GM19397 (cell line): Measurements from ENCODE around the gene PSMA7.

Experiments
- ATAC-seq: cut with Tn5 transposase; IDR thresholded peaks from one replicate; pipeline ENCODE4 v1.9.1; 2021; ENCODE audit warnings: mild to moderate bottlenecking, moderate library complexity; ENCODE audit not compliant: unreplicated experiment

PSMA7 gene

DNA sequence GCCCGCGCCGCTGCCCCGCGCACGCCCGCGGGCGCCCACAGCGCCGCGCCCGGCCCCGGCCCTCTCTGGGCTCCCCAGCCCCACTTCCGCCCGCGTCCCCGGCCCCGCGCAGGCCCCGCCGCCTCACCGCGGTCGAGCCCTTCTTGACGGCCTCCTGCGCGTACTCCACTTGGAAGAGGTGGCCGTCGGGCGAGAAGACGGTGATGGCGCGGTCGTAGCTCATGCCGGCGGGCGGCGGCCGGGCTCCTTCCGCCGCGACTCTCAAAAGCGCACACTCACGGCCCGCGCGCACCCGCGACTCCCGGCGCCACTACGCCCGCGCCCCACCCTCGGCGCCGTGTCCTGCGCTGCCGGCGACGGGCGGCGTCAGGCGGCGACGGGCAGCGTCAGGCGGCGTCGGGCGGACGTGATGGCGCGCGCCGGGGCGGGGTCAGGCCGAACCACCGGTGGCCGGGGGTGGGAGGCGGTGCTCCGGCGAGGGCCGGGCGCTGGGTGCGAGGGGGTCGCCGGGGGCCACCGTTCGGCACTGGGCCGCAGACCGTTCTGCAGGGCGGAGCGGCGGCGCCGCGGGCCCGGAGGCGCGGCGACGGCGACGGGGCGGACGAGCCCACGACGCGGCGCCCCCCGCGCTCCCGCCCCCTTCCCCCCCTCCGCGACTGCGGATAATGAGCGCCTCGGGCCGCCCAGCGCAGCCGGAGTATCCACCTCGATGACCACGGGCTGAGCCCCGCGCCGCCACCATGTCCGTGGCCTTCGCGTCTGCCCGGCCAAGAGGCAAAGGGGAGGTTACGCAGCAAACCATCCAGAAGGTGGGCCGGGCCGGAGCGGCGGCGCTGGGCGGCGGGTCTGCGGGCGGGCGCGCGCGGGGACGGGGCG is at the start of gene PSMA7, which contains the start of gene SS18L1:
PSMA7 (minus strand) TSS at position 314 of the 876 bp plus-strand sequence; CDS start at position 223, 91 bp downstream.
SS18L1 (plus strand) TSS at position 689 of the 876 bp plus-strand sequence; CDS start at position 741, 52 bp downstream.
- peak; percentile 76 for ATAC-seq

DNA sequence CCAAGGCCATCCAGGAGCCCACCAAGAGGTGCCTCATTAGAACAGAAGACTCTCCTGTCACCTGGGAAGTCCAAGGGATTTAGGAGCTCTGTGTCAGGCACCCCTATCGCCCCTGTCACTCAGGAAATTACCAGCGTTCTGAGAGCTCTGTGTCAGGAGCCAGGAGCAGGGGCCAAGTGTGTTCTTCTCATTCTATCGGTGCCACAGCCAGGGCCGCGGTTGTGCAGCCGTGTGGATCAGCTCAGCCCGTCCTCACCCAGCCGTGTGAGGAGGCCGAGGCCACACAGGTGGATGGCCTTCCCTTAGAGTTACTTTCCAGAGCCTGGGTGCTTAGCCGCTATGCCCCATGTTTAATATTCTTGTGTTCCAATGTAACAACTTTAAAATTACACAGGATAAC is 49.4 kb upstream of the PSMA7 start:
- ATAC-seq: no peak

DNA sequence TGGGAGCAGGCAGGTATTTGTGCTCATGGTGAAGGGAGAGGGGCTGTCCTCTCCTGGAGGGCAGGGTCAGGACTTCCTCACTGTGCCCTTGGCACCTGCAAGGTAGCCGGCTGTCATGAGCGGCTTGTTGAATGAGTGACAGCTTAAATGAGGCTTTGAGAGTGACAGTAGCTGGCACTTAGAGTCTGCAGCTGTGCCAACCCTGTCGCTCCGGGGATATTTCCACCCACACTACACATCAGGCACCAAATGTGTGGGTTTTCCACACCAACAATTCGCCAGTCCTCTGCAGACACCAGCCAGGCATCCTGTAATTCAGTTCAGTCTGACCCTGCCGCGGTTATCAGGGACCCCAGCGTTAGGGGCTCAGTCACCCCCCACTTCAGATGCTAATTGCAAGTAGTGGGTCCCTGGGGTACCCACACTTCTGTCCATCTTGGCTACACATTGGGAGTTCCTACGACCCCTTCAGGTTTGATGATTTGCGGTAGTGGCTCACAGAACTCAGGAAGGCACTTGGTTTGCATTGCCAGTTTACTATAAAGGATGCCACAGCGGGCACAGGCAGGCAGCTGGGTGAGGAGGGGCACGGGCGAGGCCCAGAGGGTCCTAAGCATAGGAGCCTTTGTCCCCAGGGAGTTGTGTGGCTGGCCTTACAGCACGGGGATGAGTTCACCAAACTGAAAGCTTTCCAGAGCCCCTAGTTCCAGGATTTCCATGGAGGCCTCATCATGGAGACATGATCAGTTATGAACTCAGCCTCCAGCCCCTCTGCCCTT is 48.8 kb upstream of the PSMA7 start:
- ATAC-seq: no peak

DNA sequence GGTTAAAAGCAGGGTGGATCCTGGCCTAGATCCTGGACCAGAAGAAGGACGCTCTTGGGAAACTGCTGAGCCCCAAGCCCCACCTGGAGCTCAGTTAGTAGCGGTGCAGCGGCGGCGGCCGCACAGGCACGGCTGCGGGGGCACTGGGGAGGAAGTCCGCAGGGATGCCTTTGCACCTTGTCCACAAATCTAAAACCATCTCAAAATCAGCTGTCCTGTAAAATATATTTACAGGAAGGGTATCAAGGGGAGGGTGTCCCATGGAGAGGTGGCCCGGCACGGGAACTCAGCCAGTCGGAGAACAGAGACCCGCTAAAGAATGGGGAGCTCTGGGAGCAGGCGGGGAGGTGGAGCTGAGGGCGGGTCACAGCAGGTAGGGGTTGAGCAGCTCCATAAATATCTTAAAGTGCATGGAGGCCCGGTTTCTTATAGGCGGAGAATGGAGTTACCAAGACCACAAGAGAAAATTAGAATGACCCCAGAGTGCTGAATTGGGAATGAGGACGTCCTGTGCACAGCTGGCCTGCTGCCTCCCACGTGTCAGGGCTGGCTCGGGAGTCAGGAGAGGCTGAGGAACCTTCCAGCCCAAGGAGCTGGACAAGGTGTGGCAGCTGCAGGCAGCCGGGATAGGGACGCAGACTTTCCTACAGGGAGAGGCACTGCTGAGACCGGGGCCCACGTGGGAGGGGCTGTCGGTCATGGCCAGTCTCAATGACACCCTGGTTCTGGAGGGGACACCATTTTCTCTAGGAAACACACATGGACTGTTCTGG is 47.6 kb upstream of the PSMA7 start:
- ATAC-seq: no peak

DNA sequence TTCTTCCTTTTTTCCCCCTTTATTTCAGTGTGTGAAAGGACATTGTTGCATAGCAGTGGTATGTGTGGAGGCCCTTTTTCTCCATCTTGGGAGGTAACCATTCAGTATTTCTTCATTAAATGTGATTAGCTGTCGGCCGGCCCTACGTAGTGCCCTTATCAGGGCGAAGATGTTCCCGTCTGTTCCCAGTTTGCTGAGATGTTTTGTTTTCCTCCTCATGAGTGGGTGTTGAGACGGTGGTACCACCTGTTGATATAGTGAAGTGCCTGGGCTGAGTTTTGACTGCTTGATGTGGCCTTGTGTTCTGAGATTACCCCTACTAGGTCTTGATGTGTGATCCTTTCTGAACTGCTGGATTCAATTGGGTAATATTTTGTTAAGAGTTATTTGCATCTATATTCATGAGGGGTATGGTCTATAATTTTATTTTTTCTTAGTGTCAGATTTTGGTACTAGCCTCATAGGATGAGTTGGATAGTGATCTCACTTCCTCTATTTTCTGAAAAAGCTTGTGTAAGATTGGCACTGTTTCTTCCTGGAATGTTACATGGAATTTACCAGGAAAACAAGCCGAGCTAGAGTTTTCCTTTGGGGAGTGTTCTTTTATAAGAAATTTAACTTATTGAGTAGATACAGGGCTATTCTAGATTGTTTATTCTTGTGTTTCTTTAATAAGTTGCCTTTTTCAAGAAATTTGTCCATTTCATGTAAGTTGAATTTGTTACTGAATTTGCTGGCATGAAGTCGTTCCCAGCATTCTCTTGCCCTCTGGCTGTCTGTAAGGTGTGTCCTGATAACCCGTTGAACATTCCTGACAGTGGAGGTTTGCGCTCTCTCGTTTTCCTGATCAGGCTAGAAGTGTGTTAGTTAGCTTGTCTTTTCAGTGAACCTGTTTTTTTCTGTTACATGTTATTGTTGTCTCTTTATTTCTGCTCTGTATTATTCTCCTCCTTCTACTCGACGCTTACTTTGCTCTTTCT is 44.0 kb upstream of the PSMA7 start:
- ATAC-seq: no peak

DNA sequence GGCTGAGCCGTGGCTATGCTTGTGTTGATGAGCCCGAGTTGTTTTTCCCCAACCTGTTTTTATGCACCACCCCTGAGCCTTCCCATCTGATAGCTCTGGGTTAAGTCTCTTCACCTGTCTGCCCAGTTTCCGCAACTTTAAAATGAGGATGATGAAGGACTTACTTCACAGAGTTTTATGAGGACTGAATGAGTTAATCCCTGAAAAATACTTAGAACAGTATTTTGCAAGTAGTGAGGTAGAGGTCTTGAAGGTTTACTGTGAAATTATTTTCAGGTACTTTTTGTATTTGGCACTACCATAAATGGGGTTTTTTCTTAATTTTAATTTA is 42.9 kb upstream of the PSMA7 start:
- ATAC-seq: no peak

DNA sequence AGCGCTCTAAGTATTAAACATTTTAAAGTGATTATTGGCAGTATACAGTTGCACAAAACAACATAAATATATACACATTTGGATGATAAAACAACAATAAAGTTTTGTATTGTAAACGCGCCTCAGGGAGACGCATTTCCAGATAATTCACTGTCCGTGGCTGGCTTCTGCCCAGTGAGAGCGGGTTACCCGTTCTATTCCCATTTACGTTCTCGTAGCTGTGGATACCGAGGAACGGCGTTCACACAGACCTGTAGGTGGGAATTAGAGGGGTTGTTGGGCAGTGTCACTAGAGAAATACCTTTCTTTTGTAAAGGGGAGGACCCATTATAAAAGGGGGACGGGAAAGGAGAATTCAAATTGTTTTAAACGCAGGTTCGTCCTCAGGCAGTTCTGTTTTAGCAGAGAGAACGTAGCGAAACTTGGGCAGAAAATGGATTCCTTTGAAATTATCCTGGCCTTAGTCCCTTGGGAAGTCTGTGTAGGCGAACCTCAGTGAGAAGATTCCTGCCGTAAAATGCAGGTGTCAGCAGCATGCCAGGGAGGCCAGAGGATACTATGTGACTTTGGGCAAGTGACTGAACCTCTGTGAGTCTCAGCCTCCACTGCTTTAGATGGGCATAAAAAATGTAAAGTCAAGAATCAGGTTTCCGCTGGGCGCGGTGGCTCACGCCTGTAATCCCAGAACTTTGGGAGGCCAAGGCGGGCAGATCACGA is 40.4 kb upstream of the PSMA7 start:
- ATAC-seq: no peak

DNA sequence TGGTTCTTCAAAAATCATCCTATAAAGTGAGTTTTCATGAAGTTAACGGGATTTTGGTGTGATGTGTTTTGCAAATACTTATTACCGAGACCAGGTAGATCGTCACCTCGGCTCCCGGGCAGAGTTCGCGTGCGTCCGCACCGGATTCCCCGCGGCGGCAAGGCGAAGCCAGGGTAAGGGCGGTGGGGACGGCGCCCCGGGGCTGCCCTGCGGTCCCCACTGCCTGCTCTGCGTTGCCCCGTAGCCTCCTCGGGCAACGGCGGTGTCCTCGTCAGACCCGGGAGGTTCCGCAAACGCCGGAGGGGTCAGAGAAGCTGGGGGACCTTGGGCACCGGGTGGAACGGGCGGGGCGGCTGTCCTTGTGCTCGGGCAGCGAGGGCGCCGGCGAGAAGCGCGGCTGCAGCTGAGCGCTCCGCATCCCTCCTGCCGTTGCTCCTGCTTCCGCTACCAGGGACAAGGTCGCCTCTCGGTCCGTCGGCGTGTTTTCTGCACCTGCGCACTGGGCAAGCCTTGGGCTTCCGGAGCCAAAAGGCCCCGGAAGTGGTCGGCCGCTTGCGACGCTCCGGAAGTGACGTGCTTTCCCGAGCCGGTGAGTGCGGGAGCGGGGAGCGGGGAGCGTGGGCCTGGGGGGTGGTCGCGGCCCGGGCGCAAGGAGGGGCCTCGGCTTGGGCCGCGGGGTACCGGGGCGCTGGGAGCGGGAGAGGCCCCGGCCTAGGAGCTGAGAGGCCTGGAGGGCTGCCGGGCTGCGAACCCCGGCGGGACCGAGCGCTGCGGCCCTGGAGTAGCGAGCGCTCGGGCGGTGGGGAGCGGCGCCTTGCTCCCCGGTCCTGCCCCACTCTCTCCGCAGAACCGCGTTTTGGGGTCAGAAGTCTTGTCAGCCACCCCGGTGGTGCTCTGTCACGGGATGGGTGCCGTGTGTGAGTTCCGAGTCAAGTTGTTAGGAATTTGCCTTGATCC is 39.6 kb upstream of the PSMA7 start, which contains the start of gene MTG2:
MTG2 (plus strand) TSS at position 560 of the 957 bp plus-strand sequence. CDS start 10,393 bp downstream, outside the sequence.
- peak; percentile 92 for ATAC-seq

DNA sequence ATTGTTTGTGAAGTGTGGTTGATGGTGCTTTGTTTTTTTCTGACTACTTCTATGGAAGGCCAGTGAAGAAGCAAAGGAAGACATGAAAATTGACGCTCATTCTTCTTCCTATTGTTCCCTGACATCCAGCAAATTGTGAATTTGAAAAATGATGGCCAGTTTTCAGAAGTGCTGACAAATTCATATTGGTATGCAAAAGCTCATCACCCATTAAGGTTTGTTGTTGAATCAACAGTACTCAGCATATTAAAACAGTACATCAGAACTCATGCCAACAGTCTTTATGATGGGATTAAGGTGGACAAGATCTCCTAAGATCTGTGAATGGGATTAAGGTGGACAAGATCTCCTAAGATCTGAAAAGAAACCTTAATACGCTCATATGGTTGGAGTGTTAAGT is 38.6 kb upstream of the PSMA7 start:
- no peak for ATAC-seq

DNA sequence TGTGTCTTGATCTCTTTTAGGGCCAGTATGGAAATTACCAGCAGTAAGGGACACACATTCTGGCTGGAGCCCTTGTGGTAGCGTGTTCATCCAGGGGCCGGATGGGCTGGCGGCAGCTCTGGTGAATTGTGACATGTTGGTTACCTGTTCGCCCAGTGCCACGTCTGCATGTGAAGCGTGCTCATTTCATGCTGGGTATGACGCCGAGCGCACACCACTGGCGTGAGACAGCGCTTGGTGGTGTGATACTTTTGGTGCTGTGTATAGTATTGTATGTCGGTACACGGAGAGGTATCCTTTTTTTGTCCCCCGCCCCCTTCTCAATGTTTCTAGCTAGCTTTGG is 35.9 kb upstream of the PSMA7 start:
- no peak for ATAC-seq

DNA sequence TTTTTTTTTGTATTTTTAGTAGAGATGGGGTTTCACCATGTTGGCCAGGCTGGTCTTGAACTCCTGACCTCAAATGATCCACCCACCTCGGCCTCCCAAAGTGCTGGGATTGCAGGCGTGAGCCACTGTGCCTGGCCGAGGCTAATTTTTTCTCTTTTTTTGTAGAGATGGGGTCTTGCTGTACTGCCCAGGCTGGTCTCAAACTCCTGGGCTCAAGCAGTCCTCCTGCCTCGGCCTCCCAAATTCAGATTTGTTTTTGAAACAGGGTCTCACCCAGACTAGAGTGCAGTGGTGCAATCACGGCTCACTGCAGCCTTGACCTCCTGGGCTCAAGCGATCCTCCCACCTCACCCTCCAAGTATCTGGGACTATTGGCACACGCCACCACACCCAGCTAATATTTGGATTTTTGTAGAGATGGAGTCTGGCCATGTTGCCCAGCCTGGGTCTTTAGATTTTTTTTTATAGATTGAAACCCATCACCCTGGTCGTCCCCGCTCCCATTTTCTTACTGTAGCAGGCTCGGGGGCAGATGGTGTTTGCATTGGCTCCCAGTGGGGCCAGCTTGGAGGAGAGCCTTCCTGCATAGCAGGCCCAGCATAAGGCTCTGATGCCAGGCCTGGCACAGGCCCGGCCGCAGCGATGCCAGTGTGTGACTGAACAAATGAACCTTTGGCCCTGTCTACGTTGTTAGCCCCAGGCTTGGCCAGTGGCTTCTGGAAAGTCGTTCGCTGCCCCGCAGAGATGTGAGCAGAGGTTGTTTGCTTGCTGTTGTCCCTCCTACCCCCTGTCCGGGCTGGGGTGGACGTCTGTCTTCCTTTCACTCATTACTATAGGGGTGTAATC is 35.3 kb upstream of the PSMA7 start:
- no peak for ATAC-seq

DNA sequence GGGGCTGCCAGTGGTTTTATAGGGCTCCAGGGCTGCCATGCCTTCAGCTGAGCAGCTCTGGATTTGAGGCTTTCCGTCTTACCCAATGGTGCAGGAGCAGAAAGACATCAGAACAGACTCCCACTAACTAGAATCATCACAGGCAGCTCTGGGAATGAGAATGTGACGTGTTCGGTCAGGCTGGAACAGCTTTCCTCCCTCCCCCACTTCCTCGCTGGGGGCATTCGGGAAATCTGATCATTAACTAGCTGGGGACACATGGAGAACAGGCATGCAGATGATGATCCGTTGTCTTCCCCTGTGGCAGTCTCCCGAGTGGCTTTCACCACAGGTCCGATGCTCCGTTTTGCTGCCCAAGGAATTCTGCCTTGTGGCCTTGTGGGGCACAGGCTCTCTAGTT is 34.1 kb upstream of the PSMA7 start:
- no peak for ATAC-seq

DNA sequence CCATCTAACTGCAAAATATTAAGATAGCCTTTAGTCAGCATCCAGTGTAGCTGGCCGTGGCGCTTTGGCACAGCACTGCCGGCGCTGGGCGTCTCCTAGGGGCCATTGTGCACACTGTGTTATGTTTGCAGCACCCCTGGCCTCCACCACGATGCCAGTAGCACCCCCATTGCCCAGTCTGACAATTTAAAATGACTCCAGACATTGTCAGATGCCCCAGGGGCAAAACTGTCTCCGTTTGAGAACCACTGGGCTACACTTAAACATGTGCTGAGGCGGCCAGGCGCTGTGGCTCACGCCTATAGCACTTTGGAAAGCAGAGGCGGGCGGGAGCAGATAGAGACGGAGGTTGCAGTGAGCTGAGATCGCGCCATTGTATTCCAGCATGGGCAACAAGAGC is 33.7 kb upstream of the PSMA7 start:
- no peak for ATAC-seq

DNA sequence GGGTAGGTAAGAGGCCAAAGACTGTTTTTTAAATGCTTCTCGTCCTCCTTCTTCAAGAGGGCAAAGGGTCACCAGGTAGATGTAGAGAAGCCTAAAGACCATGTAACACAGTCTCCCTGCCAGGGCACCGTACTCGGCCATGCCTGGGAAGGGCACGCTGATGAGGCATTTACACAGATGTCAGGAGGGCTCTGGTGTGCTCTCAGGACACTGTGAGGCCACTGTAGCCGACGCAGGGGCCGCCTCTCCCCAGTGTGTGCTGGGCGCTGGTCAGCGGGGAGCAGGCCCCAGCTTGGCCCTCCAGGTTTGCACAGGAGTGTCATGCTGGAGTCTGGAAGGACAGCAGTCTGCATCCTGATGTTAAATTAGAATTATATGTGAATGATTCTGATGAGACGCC is 32.5 kb upstream of the PSMA7 start:
- no peak for ATAC-seq

DNA sequence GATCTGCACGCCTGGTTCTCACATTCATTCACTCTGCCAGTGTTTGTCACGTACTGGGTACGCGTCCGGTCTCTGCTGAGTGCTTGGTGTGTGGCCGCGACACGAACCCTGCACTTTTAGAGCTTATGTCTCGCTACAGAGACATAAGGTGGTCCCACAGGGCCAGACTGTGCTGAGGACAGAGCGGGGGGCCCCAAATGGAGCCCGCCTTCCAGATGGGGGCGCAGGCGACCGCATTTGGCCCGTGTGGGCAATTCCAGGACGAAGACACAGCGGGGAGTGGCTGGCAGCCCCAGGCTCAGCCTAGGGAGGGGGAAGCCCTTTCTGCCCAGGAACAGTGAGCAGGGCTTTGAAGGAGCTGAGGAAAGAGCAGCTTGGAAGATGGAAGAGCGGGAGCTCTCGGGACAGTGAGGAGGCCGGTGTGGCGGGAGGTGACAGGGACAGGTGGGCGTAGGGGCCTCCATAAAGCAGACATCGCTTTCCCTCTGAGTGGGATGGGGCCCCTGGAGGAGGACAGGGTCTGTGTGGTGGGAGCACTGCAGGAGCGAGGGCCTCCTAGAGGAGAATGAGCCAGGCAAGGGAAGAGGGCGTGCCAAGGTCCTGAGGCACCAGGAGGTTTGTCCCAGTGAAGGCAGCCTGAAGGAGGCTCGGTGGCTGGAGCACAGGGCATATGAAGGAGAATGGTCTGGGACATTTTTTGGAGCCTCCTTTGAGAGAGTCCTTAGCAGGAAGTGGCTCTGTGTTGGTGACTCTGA is 31.9 kb upstream of the PSMA7 start:
- ATAC-seq: no peak

DNA sequence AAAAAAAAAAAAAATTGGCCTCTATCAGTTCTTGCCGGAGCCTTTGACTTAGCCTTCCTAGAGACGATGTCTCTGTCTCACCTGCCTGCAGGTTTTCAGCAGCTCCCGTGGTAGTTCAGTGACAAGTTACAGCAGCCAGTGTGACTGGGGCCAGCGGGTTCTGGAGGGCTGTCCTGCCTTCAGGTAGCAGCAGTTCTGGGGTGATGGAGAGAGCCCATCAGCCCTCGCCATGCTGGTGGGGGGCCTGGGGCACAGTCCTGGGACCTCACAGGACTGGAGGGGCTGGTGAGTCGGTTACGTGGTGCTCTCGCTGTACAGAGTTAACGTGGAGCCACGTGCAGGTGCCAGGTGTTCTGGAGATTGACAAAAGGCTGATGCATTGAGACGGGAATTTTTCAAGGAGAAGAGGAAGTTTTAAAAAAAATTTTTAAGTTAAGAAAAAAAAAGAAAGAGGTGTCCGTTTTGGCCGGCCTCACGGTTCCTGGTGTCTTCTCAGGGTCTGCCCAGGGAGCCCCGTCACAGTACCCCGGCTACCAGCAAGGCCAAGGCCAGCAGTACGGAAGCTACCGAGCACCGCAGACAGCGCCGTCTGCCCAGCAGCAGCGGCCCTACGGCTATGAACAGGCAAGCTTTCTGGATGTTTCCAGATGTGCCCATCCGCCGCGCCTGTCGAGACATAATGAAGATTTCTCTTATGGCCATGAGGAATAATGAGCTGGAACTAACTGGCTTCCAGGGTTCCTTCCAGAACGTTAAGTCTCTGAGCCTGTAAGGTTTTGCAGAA is 31.0 kb upstream of the PSMA7 start:
- no peak for ATAC-seq
